AML-193 (cell line): ENCODE results near the gene PARD6A.

ENCODE experiments used
- DNase-seq, 2 experiments: peaks; one replicate each; lab custom pipeline; 2025; lab: John Stamatoyannopoulos, UW

The PARD6A gene

GRCh38 chr16:67653789-67654402 lies 6.9 kb upstream of the PARD6A start:
- DNase-seq, result no peak

- DNase-seq, result no peak
Observed at GRCh38 chr16:67654403-67654911, 6.3 kb upstream of the PARD6A start.

GRCh38 chr16:67655363-67655762 lies 5.4 kb upstream of the PARD6A start:
- no peak for DNase-seq

GRCh38 chr16:67656344-67657016 lies 4.3 kb upstream of the PARD6A start:
- no peak for DNase-seq

- no peak for DNase-seq
Observed at GRCh38 chr16:67657017-67657608, 3.6 kb upstream of the PARD6A start.

GRCh38 chr16:67657751-67658518 lies 2.8 kb upstream of the PARD6A start:
- no peak for DNase-seq

GRCh38 chr16:67658849-67659674 lies 1.7 kb upstream of the PARD6A start:
- DNase-seq, result no peak

GRCh38 chr16:67659675-67660563 lies 841 bp upstream of the PARD6A start, which contains the start of gene ACD:
ACD (minus strand) TSS chr16:67660260; CDS start chr16:67660220, 40 bp downstream.
- peak; percentile 78 to 79 for DNase-seq

- no peak for DNase-seq
Observed at GRCh38 chr16:67661101-67661761, 471 bp downstream of the PARD6A start.

- DNase-seq, result no peak
Observed at GRCh38 chr16:67661886-67662652, 1.3 kb downstream of the PARD6A start.

GRCh38 chr16:67662653-67663010 lies 1.9 kb downstream of the PARD6A start:
- no peak for DNase-seq

GRCh38 chr16:67663151-67663876 lies 2.6 kb downstream of the PARD6A start:
- DNase-seq, result peak; percentile 5 to 9

- DNase-seq, result no peak
Observed at GRCh38 chr16:67663877-67664222, 3.1 kb downstream of the PARD6A start.

- no peak for DNase-seq
Observed at GRCh38 chr16:67664258-67664657, 3.5 kb downstream of the PARD6A start.

- DNase-seq, result no peak
Observed at GRCh38 chr16:67664871-67665270, 4.1 kb downstream of the PARD6A start.

GRCh38 chr16:67665598-67665997 lies 4.8 kb downstream of the PARD6A start:
- no peak for DNase-seq

- DNase-seq, result peak; percentile 6 to 21
Observed at GRCh38 chr16:67666032-67666551, 5.3 kb downstream of the PARD6A start.
